Hepatocyte (in vitro differentiated cells): ENCODE measurements around the gene KAT2B.

Experiments
- CTCF ChIP-seq: fragments of 200-600 bp; sonication (generic); IDR thresholded peaks from 2 replicates; pipeline ENCODE4 v1.5.1; 2016; ENCODE audit warnings: antibody characterized with exemption, mild to moderate bottlenecking; ENCODE audit not compliant: poor library complexity
- EZH2 ChIP-seq: fragments of 200-600 bp; sonication (generic); IDR thresholded peaks from 2 replicates; pipeline ENCODE4 v1.6.1; 2016; ENCODE audit warnings: antibody characterized with exemption, mild to moderate bottlenecking, borderline replicate concordance
- EZH2phosphoT487 ChIP-seq: fragments of 200-600 bp; sonication (generic); IDR thresholded peaks from one replicate; pipeline ENCODE4 v1.6.1; 2018; ENCODE audit warnings: antibody characterized with exemption, mild to moderate bottlenecking, low read depth, moderate library complexity; ENCODE audit not compliant: unreplicated experiment, severe bottlenecking

DNA sequence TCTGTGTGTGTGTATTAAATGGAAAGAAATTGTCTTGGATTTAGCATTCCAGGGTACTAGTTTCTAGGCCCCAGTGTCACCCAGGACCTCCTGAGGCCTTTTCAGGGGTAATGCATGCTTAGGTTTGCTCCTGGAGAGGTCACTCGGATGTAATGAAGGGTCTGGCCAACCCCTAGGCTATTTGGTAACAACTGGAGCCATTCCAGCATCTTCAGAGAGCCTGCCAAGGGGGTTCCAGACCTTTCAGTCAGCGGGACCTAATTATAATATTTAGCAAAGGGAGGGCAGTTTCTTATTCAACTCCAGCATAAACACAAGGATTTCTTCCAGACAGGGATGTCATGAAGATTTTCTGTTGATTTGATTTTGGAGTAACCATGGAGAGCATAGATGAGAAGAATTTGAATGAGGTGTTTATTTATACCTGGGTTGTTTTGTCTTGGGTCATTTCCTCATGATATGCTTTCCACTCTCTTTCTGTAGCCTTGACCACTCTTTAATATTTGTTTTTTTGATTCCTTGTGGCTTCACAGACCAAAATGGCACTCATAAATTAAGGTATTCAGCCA lies 17.4 kb downstream of the KAT2B start:
- TF ChIP-seq EZH2 = no peak
- no peak for TF ChIP-seq CTCF
- TF ChIP-seq EZH2phosphoT487 = no peak
